Measurements from ENCODE around the gene SESN3.

DNA sequence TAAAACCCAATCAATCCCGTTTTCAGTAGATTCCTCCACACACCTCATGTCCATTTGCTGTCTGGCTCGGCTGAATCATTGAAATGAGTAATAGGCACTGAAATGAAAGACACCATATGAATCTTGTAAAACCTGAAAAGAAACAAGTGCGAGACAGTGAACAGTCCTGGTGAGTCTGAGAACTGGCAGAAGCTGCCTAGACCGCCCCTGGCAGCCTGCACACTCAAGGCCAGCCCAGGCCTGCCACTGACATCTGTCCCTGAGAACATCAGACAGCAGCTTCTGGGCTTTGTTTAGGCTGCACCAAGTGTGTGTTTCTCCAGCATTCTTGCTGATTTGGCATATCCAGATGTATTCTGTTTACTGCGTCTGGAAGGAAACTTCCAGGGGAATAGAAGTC is 96.5 kb downstream of the SESN3 start:
- TF ChIP-seq EZH2 (IDR thresholded peaks at IDR 0.05; ENCODE audit: insufficient read depth, poor library complexity, severe bottlenecking) (no peak), EZH2phosphoT487 (IDR thresholded peaks at IDR 0.05; ENCODE audit: insufficient read depth, low read depth) (no peak)

Data from GM23248 (cell line).